HG03159 (cell line): ENCODE measurements around the gene PKLR.
"Not testable (repeated sequence)": the region's sequence is repeated elsewhere in the genome, so short reads cannot be mapped to it uniquely, and the experiment has no call there.

ENCODE experiments used
- ATAC-seq: cut with Tn5 transposase; IDR thresholded peaks from one replicate; pipeline ENCODE4 v1.9.1; 2021; ENCODE audit warnings: mild to moderate bottlenecking, moderate library complexity; ENCODE audit not compliant: unreplicated experiment

Gene PKLR

DNA sequence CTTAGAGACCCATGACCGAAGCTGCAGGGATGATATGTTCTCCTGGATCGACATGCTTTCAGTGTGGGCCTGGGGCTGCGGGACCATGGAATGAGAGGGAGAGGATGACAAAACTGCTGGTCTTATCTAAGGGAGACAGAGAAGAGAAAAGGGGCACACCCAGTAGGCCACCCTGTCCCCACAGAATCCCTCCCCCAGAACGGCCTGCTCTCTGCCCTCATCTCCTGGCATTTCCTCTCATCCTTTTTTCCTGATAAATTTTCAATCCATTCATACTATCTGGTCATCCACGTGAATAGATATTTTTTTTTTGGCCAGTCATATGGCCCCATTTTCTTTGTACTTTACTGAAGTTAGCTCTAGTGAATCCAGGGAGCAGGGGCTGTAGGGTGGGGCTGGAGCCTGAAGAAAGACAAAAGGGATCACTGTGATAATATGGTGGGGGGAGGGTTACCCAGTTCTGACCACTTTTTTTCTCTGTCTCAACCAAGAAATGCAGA, at the start of gene PKLR:
TSS of gene PKLR (minus strand) at position 97 of the 500 bp plus-strand sequence. CDS start at position 54, 43 bp downstream.
- ATAC-seq, result no peak

DNA sequence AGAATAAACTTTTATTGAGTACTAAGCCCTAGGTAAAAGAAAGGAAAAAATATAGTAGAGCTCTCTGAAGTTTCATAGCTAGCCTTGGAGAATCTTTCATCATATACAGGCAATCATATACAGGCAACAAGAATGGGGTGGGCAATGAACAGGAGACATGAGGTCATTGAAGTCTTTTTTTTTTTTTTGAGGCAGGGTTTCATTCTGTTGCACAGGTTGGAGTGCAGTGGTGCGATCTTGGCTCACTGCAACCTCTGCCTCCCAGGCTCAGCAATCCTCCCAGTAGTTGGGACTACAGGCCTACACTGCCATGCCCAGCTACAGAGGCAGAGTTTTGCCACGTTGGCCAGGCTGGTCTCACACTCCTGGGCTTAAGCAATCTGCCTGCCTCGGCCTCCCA, 41.6 kb upstream of the PKLR start:
- no peak for ATAC-seq

DNA sequence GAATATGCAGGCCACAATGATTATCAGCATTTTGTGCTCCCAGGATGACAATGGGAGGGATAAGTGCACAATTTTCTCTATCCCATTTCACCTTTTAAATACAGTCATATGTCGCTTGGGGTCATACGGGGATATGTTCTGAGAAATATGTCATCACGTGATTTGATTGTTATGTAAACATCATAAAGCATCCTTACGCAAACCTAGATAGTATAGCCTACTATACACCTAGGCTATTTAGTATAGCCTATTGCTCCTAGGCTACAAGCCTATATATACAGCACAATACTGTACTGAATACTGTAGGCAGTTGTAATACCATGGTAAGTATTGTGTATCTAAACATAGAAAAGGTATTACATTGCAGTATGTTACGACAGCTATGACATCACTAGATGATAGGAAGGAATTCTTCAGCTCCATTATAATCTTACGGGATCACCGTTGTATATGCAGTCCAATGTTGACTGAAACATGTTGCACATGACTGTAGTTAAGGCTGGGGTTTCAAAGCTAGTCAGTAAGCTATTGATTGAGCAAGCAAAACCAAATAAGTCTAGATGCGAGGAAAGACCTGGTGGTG, 38.4 kb upstream of the PKLR start:
- ATAC-seq, result no peak

DNA sequence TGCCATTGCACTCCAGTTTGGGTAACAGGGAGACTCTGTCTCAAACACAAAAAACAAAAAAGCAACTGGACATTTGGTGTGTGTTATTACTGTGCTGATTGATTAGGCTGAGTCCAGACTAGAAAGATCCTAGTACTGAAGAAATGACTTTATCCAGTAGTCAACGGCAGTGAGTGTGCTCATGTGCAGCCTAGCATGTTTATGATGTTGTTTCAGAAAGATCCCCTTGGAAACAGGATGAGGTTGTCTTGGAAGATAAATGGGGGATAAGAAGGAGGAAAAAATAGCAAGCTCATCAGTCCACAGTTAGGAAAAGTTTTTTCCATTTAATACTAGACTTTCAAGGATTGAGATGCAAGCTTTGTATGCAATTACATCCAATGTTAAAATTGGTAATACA, 33.7 kb upstream of the PKLR start:
- ATAC-seq, result no peak

DNA sequence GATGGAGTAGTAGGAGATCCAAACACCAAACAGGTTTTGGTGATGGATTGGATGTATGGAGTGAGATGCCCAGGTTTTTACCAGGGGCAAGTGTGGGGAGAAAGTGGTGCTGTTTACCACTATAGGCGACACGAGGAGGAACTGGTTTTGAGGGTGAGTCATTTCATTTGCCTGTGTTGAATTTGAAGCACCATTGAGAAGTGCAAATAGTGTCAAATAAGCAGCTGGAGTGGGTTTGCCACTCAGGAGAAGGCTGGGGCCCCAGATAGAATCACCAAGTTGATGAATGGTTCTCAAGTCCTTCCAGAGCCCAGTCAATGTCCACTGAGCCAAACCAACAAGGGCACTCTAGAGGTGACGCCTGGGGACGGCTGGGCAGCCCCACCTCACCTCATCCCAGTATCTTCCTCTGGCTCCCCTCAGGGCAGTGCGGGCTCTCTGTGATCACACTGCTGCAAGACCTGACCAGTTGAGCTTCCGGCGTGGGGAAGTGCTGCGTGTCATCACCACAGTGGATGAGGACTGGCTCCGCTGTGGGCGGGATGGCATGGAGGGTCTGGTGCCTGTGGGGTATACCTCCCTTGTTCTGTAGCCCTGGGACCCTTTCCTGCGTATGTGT, 28.9 kb upstream of the PKLR start:
- no peak for ATAC-seq

DNA sequence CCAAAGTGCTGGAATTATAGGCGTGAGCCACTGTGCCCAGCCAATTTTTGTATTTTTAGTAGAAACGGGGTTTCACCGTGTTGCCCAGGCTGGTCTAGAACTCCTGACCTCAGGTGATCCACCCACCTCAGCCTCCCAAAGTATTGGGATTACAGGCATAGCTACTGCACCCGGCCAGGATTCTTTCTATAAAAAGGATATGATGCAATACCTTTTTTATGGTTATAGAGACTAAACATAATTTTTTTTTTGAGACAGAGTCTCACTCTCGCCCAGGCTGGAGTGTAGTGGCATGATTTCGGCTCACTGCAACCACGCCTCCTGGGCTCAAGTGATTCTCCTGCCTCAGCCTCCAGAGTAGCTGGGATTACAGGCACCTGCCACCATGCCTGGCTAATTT, 27.6 kb upstream of the PKLR start:
- not testable (repeated sequence) for ATAC-seq

DNA sequence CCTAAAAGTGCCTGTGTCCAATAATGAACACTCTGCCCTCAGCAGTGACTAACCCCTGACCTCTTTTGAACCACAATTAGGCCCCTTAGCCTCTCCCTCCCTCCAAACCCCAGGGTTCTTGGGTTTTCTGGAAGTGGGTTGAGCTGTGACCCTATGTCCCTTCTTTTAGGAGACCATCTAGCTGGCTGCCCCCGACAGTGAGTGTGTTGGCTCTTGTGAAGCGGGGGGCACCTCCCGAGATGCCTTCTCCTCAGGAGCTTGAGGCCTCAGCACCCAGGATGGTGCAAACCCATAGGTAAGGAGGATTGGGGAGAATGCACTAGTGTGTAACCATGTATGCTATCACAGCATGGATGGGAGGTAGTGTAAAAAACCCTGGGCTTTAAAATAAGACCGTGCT, 26.7 kb upstream of the PKLR start:
- no peak for ATAC-seq

DNA sequence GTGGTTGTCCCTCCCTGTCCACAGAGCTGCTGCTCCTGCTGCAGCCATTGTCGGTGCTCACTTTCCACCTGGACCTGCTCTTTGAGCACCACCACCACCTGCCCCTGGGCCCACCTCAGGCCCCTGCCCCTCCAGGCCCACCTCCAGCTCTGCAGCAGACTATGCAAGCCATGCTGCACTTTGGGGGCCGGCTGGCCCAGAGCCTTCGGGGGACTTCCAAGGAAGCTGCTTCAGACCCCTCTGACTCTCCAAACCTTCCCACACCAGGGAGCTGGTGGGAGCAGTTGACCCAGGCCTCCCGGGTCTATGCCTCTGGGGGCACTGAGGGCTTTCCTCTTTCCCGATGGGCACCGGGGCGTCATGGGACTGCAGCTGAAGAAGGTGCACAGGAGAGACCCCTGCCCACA, 25.4 kb upstream of the PKLR start:
- ATAC-seq, result no peak

DNA sequence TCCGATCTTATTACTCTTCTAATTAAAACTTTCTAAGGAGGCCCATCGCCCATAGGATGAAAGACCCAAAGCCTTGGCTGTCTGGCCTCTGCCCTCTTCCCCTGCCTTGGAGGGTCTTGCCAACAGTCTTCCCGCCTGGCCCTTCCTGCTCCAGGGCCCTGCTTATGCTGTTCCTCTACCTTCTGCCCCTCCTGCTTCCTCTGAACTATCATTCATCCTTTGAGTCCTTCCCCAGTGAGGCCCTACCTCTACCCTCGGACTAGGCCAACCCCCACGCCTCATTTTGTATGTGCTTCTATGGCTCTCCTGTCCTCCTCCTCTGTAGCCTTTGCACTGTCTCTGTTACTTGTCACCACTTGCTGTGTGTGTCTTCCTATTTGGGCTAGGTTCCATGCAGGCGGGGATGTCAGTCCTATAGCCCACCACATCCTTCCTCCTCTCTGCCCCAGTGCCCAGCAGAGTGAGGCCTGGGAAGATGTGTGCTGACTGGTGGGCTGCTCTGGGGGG, 24.8 kb upstream of the PKLR start:
- no peak for ATAC-seq

DNA sequence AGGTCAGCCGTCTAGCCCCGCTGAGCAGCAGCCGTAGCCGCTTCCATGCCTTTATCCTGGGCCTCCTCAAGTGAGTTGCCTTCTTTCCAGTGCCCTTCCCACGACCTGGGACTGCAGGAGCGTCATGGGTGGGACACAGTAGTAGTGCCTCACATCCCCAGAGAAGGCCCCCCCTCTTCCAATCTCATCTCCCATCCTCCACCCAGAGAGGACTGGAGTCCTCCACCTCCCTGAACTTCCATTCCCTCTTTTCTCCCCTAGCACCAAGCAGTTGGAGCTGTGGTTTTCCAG, 24.3 kb upstream of the PKLR start:
- no peak for ATAC-seq

DNA sequence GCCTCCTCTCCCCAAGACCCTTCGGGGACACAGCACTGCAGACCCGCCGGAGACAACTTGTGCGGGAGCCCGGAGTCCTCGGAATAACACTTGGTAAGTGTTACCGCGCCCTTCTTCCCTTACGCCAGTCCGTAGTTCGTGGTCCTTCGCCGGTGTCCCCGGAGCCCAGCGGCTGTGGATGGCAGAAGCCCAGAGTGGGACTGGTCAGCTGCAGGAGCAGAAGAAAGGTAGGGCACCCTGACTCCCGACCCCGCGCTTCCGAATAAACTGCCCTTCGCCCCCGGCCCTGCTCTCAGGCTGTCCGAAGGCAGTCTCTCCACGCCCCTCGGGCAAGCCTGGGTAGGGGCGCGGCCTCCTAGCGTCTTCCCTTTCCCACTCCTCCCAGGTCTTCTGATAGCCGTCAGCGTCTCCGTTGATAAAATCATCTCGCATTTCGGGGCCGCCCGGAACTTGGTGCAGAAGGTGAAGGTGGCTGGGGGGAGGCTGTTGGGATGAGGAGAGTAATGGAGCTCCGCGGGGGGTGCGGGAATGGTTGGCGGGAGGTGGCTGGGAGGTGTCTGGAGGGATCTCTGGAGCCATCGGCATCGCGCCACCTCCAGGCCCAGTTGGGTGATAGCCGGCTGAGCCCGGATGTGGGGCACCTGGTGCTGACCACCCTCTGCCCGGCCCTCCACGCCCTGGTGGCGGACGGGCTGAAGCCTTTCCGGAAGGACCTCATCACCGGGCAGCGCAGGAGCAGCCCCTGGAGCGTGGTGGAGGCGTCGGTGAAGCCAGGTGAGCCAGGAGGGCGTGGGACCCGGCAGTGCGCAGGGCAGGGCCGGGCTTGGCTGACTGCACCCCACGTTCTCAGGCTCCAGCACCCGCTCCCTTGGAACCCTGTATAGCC, 23.7 kb upstream of the PKLR start:
- ATAC-seq, result no peak

DNA sequence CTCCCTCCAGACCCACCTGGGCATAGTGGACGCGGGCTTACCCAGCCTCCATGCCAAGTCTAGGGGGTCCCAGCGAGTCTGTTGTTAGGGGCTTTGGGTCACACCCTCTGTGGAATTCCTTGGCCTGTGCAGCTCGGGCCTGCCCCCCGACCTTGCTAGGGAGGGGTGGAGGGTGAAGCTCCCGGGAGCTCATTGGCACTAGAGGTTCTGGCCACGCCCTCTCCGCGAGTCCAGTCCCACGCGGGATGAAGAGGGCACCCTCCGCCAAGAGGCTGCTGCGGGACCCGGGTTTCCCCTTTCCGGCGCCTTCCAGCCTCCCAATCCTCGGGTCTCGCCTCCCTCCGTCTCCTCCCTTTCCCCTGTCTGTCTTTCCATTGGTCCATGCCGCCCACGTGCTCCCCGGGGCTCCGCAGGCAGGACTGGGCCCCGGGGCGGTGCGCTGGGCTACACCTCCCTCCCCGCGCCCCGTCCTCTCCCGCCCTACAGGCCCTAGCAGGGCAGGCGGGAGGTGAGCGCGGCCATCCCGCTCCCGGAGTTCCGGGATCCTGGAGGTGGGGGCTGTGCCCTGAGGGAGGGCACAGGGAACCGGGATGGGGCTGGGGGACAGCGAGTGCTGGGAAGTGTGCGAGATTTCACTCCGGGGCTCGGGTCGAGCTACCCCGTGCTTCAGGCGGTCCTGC, 22.9 kb upstream of the PKLR start:
- peak; percentile 58 for ATAC-seq

DNA sequence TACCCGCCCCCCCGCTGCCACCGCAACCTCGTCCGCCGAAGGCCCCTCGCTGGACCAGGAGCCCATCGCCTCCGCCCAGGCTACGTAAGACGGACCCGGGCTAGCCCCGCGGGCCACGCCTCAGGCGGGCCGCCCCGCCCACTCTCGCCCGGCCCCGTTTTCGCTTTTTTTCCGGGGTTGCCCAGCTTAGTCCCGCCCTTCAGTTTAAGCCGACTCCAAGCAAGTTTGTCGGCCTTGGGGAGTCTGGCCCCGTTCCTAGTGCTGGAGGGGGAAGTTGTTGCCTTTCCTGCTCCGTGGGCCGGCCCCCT, 22.4 kb upstream of the PKLR start:
- ATAC-seq, result peak; percentile 35

DNA sequence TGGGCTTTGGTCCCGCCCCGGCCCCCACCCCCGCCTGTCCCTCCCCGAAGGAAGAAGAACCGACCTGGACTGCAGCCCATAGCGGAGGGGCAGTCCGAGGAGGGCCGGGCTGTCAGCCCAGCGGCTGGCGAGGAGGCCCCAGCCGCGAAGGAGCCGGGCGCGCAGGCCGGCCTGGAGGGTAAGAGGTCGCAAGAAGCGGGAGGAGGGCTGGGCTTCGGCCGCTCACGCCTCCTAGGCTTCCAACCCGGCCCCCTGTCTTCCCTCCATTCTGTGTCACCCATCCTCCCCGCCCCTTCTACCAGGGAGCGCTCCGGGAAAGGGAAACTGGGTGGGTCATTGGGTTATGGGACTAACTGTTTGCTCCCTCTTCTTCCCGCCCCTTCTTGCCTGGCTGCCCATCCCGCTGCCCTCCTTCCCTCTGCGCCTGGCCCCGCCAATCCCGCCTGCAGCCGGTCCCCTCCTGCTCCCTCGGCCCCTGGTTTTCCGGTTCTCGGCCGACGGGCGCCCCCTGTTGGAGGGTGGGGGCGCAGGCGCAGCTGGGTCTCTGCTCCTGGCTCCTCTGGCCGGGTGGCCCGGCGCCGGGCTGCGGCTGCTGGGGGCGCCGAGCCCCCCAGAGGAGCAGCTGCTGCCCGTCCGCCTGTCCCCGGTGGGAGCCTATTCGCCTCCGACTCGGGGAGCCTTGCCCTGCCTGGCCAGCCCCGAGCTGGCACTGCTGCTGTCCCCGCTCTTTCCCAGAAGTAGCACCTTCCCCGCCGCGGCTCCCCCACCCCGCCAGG, 21.9 kb upstream of the PKLR start:
- ATAC-seq, result peak; percentile 35

DNA sequence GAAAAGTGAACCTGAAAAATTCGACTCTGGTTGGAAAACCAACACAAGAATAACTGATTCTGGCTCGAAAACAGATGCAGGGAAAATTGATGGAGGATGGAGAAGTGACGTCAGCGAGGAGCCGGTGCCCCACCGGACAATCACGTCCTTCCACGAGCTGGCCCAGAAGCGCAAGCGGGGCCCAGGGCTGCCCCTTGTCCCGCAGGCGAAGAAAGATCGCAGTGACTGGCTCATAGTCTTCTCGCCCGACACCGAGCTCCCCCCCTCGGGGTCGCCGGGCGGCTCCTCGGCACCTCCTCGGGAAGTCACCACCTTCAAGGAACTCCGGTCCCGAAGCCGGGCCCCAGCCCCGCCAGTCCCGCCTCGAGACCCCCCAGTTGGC, 21.3 kb upstream of the PKLR start:
- no peak for ATAC-seq

DNA sequence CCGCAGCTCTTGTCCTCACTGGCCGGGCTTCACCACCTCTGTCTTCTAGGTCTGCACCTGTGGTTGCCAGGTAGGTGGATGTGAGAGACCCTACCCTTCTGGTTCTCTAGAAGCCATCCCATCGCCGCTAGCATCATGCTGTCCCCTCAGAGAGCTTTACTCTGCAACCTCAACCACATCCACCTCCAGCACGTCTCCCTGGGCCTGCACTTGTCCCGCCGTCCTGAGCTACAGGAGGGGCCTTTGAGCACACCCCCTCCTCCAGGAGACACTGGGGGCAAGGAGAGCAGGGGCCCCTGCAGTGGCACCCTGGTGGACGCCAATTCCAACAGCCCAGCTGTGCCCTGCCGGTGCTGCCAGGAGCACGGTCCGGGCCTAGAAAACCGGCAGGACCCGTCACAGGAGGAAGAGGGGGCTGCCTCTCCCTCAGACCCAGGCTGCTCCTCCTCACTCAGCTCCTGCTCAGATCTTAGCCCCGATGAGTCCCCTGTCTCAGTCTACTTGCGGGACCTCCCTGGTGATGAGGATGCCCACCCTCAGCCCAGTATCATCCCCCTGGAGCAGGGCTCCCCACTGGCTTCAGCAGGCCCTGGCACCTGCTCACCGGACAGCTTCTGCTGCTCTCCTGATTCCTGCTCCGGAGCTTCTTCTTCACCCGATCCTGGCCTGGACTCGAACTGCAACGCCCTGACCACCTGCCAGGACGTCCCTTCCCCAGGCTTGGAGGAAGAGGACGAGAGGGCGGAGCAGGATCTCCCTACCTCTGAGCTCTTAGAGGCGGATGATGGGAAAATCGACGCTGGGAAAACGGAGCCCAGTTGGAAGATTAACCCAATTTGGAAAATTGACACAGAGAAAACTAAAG, 20.6 kb upstream of the PKLR start:
- ATAC-seq, result no peak

DNA sequence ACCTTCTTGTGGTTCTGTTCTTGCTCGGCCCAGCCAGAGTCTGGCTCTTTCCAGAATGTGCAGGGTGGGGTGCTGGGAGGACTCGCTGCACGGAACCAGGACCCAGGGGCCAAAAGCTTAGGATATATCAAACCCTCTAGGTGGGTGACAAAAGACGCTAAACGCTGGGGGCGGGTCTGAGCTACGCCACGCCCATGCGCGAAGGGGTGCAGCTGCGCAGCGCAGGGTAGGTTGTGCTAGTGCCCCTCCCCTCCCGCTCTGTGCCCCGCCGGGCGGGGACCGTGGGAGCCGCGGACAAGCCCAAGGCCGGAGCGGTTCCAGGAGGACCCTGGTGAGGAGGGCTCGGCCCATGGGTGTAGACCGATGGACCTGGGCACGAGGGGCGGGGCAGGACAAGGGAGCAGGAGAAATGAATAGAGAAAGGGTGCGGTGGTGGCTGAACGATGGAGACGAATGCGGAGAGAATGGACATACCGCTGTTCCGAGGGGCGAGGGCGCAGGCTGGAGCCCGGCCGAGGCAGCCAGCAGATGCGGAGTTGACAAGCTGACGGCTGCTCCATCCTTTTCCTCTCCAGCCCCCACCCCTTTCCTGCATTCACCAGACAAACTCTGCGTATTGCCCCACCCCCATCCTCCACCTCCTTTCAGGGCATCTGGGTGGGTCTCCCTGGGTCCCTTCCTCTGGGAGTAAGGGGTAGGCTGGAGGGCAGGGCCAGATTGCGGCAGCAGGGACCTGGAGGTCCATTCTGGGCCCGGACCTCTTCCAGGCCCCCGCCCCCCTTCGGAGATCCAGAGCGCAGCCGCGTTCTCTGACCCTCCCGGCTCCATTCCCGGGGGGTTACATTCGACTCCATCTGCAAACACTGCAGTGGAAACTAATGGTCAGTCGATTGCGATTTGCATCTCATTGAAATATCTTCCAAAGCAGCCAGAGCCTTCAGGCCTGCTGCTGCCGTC, 19.7 kb upstream of the PKLR start, which contains the start of gene RUSC1:
TSS of gene RUSC1 (plus strand) at position 234 of the 957 bp plus-strand sequence. CDS start 880 bp downstream, outside the sequence.
- ATAC-seq, result no peak

DNA sequence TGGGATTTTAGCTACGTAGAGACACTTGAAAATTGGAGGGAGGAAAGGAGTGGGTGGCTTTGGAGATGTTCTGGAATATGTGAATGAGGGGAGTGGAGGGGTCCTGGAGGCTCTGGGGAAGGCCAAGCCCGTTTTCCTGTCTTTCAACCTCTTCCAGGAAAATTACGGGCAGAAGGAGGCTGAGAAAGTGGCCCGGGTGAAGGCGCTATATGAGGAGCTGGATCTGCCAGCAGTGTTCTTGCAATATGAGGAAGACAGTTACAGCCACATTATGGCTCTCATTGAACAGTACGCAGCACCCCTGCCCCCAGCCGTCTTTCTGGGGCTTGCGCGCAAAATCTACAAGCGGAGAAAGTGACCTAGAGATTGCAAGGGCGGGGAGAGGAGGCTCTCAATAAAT, 19.0 kb upstream of the PKLR start:
- no peak for ATAC-seq

DNA sequence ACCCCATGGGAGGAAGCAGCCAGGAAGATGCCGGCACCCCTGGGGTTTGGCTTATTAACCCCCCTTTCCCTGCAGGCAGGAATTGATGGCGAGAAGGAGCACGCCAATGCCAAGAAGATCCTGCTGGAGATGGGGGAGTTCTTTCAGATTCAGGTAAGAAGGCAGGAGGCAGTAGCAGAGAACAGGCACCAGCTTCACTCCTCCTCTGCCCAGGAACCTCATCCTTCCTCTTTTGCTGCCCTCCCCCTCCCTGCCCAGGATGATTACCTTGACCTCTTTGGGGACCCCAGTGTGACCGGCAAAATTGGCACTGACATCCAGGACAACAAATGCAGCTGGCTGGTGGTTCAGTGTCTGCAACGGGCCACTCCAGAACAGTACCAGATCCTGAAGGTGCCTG, 18.3 kb upstream of the PKLR start:
- no peak for ATAC-seq
